ENCODE data around the gene C17orf75.

DNA sequence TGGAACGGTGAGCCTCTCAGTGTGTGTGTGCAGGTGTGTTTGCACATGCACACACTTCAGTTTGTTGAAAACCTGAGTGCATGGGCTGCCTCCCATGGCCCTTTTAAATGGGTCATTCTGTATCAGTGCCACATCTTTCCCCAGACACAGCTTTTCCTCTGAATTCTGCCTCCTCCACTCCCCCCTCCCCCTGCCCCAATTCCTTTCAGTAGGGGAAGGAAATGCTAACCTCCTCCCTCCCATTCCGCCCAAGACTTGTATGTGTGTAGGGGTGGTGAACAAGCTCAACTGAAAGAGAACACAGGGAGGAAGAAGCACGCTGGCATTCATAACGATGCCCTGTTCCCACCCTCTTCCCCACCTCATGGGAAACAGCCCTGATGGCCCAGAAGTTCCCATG lies 34.3 kb downstream of the C17orf75 start:
- TF ChIP-seq CTCF (IDR thresholded peaks at IDR 0.05): no peak
- no peak for TF ChIP-seq POLR2A (IDR thresholded peaks at IDR 0.05)
- no peak for TF ChIP-seq EP300 (IDR thresholded peaks at IDR 0.05)
